Measurements from ENCODE around the gene WHAMM. TPM values are rescaled to one million over a fixed set of nuclear protein-coding genes. Genes with fewer than 3 reads are reported as not detected.

Gene WHAMM
- total RNA-seq, 1 donor from 2014 or later = 9.4 TPM

- Mint-ChIP-seq H3K4me1 (ENCODE audit: low read depth, unreplicated experiment) (peaks cover 28% of the 10 kb centered on the region), H3K4me3 (ENCODE audit: unreplicated experiment) (peak overlapping the region; percentile 2), H3K27ac (ENCODE audit: unreplicated experiment) (no peak overlapping the region), H3K9me3 (ENCODE audit: unreplicated experiment) (no peaks in the 10 kb centered on the region), H3K36me3 (ENCODE audit: low read depth, unreplicated experiment) (peaks cover 12% of the 10 kb centered on the region), H3K27me3 (ENCODE audit: low read depth, unreplicated experiment) (peaks cover 4% of the 10 kb centered on the region)
- H4K20me1 ChIP-seq (ENCODE audit: insufficient read depth, low read length) = peaks cover 20% of the 10 kb centered on the region
- TF ChIP-seq EZH2 (IDR thresholded peaks at IDR 0.05; ENCODE audit: insufficient read depth, low read length) (no peak), CTCF (IDR thresholded peaks at IDR 0.05; ENCODE audit: insufficient read depth, low read depth, low read length) (no peak)
- H3K9me3 ChIP-seq (ENCODE audit: insufficient read depth, low read depth, low read length) = no peaks in the 10 kb centered on the region
- H3K4me2 ChIP-seq (ENCODE audit: low read length) = no peak overlapping the region
- no peak overlapping the region for H3K9ac ChIP-seq (ENCODE audit: low read length)
- H3K27ac ChIP-seq (ENCODE audit: low read depth, low read length) = no peak overlapping the region
- DNase-seq (ENCODE audit: low read depth) (no peak), FAIRE-seq (no peak)
- no peak overlapping the region for H3K4me3 ChIP-seq (ENCODE audit: insufficient read depth, low read depth, low read length)
- H3K36me3 ChIP-seq (ENCODE audit: insufficient read depth, low read length) = peaks cover 4% of the 10 kb centered on the region
- H3K27me3 ChIP-seq (ENCODE audit: insufficient read depth, low read length) = no peaks in the 10 kb centered on the region
- peaks cover 3% of the 10 kb centered on the region for H3K4me1 ChIP-seq (ENCODE audit: insufficient read depth, low read length)
- H3K79me2 ChIP-seq (ENCODE audit: insufficient read depth, low read length) = peaks cover 30% of the 10 kb centered on the region
- peak overlapping the region; percentile 28 for H2AFZ ChIP-seq (ENCODE audit: low read depth, low read length)
These were observed 1.4 kb upstream of the WHAMM start for GRCh38 chr15:82807920-82808633.

- Histone ChIP-seq H3K27me3 (ENCODE audit: insufficient read depth, low read length) (no peaks in the 10 kb centered on the region), H2AFZ (ENCODE audit: low read depth, low read length) (peak overlapping the region; percentile 28)
- peaks cover under 1% of the 10 kb centered on the region for H3K27me3 Mint-ChIP-seq (ENCODE audit: low read depth, unreplicated experiment)
These were observed 790 bp upstream of the WHAMM start for GRCh38 chr15:82808634-82809041.

More at GRCh38 chr15:82808634-82809041, 790 bp upstream of the WHAMM start:
- peaks cover 8% of the 10 kb centered on the region for H3K36me3 ChIP-seq (ENCODE audit: insufficient read depth, low read length)
- peaks cover 36% of the 10 kb centered on the region for H3K79me2 ChIP-seq (ENCODE audit: insufficient read depth, low read length)
- no peak for TF ChIP-seq CTCF (IDR thresholded peaks at IDR 0.05; ENCODE audit: insufficient read depth, low read depth, low read length)
- no peak for TF ChIP-seq EZH2 (IDR thresholded peaks at IDR 0.05; ENCODE audit: insufficient read depth, low read length)
- peak overlapping the region; percentile 88 for H3K4me2 ChIP-seq (ENCODE audit: low read length)
- H3K27ac ChIP-seq (ENCODE audit: low read depth, low read length) = no peak overlapping the region
- H3K4me3 ChIP-seq (ENCODE audit: insufficient read depth, low read depth, low read length) = no peak overlapping the region
- Mint-ChIP-seq H3K4me3 (ENCODE audit: unreplicated experiment) (peak overlapping the region; percentile 2), H3K27ac (ENCODE audit: unreplicated experiment) (peak overlapping the region; percentile 66), H3K9me3 (ENCODE audit: unreplicated experiment) (no peaks in the 10 kb centered on the region), H3K4me1 (ENCODE audit: low read depth, unreplicated experiment) (peaks cover 25% of the 10 kb centered on the region), H3K36me3 (ENCODE audit: low read depth, unreplicated experiment) (peaks cover 9% of the 10 kb centered on the region)
- no peak for DNase-seq (ENCODE audit: low read depth)
- H3K9ac ChIP-seq (ENCODE audit: low read length) = no peak overlapping the region
- peaks cover 3% of the 10 kb centered on the region for H3K4me1 ChIP-seq (ENCODE audit: insufficient read depth, low read length)
- H3K9me3 ChIP-seq (ENCODE audit: insufficient read depth, low read depth, low read length) = no peaks in the 10 kb centered on the region
- no peak for FAIRE-seq
- peaks cover 20% of the 10 kb centered on the region for H4K20me1 ChIP-seq (ENCODE audit: insufficient read depth, low read length)

Measured in astrocyte (in vitro differentiated cells and primary cell).